Nephron (organoid): ENCODE results near the gene KIAA1671.
A peak's percentile ranks its signal among the peaks of the same experiment; 100 is the strongest.

Experiments used
- H3K27ac Mint-ChIP-seq, 3 experiments: 2 replicates each; pipeline ENCODE4 v1.8.0; 2020; ENCODE audit warnings: mixed read lengths in 3 of 3, mild to moderate bottlenecking in 2 of 3, moderate library complexity in 1 of 3
- H3K27me3 Mint-ChIP-seq: 2 replicates; pipeline ENCODE4 v1.8.0; 2021; ENCODE audit warnings: low read depth, mild to moderate bottlenecking, moderate library complexity, mixed read lengths
- H3K36me3 Mint-ChIP-seq: 2 replicates; pipeline ENCODE4 v1.8.0; 2020; ENCODE audit warnings: low read depth, mixed read lengths
- H3K4me1 Mint-ChIP-seq: 2 replicates; pipeline ENCODE4 v1.8.0; 2020; ENCODE audit warnings: mixed read lengths
- H3K4me3 Mint-ChIP-seq, 3 experiments: 2 replicates each; pipeline ENCODE4 v1.8.0; 2020; ENCODE audit warnings: mild to moderate bottlenecking in 3 of 3, mixed read lengths in 3 of 3, moderate library complexity in 2 of 3
- H3K9me3 Mint-ChIP-seq: 2 replicates; pipeline ENCODE4 v1.8.0; 2020; ENCODE audit warnings: mixed read lengths
- CTCF ChIP-seq, 3 experiments: fragments of 200-600 bp; sonication (generic); IDR thresholded peaks; one replicate each; pipeline ENCODE4 v1.5.0; 2021; ENCODE audit warnings: antibody characterized with exemption in 3 of 3; ENCODE audit not compliant: unreplicated experiment in 3 of 3

The KIAA1671 gene

GRCh38 chr22:25077964-25078363 is 125.4 kb downstream of the KIAA1671 start:
- TF ChIP-seq CTCF (IDR thresholded peaks at IDR 0.05; ENCODE audit: unreplicated experiment in 3 of 3): no peak
- Mint-ChIP-seq H3K27ac (peak overlapping the region in 1 of 3 experiments; percentile 41), H3K4me3 (no peak overlapping the region), H3K36me3 (no peaks in the 10 kb centered on the region), H3K9me3 (no peaks in the 10 kb centered on the region), H3K4me1 (peaks cover 32% of the 10 kb centered on the region), H3K27me3 (peaks cover 1% of the 10 kb centered on the region)

- H3K4me3 Mint-ChIP-seq: no peak overlapping the region
- peaks cover 38% of the 10 kb centered on the region for H3K4me1 Mint-ChIP-seq
- H3K27ac Mint-ChIP-seq: no peak overlapping the region
- no peaks in the 10 kb centered on the region for H3K27me3 Mint-ChIP-seq
- H3K36me3 Mint-ChIP-seq: no peaks in the 10 kb centered on the region
- H3K9me3 Mint-ChIP-seq: no peaks in the 10 kb centered on the region
- no peak for TF ChIP-seq CTCF (IDR thresholded peaks at IDR 0.05; ENCODE audit: unreplicated experiment in 3 of 3)
These were observed 126.1 kb downstream of the KIAA1671 start for GRCh38 chr22:25078591-25078990.

- Mint-ChIP-seq H3K4me3 (no peak overlapping the region), H3K4me1 (peaks cover 44% of the 10 kb centered on the region), H3K36me3 (no peaks in the 10 kb centered on the region), H3K27ac (no peak overlapping the region), H3K27me3 (no peaks in the 10 kb centered on the region), H3K9me3 (no peaks in the 10 kb centered on the region)
- TF ChIP-seq CTCF (IDR thresholded peaks at IDR 0.05; ENCODE audit: unreplicated experiment in 3 of 3): no peak
These were observed 128.3 kb downstream of the KIAA1671 start for GRCh38 chr22:25080855-25081254.

GRCh38 chr22:25081409-25081824 is 128.9 kb downstream of the KIAA1671 start:
- H3K4me1 Mint-ChIP-seq: peaks cover 45% of the 10 kb centered on the region
- TF ChIP-seq CTCF (IDR thresholded peaks at IDR 0.05; ENCODE audit: unreplicated experiment in 3 of 3): peak; percentile 45 to 54 (median 52)
- H3K27me3 Mint-ChIP-seq: peaks cover under 1% of the 10 kb centered on the region
- H3K9me3 Mint-ChIP-seq: no peaks in the 10 kb centered on the region
- H3K27ac Mint-ChIP-seq: peak overlapping the region in 1 of 3 experiments; percentile 16
- no peaks in the 10 kb centered on the region for H3K36me3 Mint-ChIP-seq
- H3K4me3 Mint-ChIP-seq: no peak overlapping the region

- peaks cover 45% of the 10 kb centered on the region for H3K4me1 Mint-ChIP-seq
- no peak overlapping the region for H3K4me3 Mint-ChIP-seq
- peaks cover 4% of the 10 kb centered on the region for H3K27me3 Mint-ChIP-seq
- H3K36me3 Mint-ChIP-seq: no peaks in the 10 kb centered on the region
- TF ChIP-seq CTCF (IDR thresholded peaks at IDR 0.05; ENCODE audit: unreplicated experiment in 3 of 3): no peak
- H3K9me3 Mint-ChIP-seq: no peaks in the 10 kb centered on the region
- H3K27ac Mint-ChIP-seq: no peak overlapping the region
These were observed 129.6 kb downstream of the KIAA1671 start for GRCh38 chr22:25082096-25082495.

GRCh38 chr22:25083056-25083806 is 130.7 kb downstream of the KIAA1671 start:
- H3K27ac Mint-ChIP-seq: no peak overlapping the region
- no peak overlapping the region for H3K4me3 Mint-ChIP-seq
- no peaks in the 10 kb centered on the region for H3K36me3 Mint-ChIP-seq
- no peaks in the 10 kb centered on the region for H3K9me3 Mint-ChIP-seq
- TF ChIP-seq CTCF (IDR thresholded peaks at IDR 0.05; ENCODE audit: unreplicated experiment in 3 of 3): no peak
- peaks cover 38% of the 10 kb centered on the region for H3K4me1 Mint-ChIP-seq
- H3K27me3 Mint-ChIP-seq: peaks cover 4% of the 10 kb centered on the region
